Neural progenitor cell (in vitro differentiated cells): ENCODE data around the gene CDC14A. TPM values are rescaled to one million over a fixed set of nuclear protein-coding genes. Genes with fewer than 3 reads are reported as not detected.

ENCODE experiments used
- DNase-seq: peaks from one replicate; pipeline ENCODE4 v3.0.0-alpha.2; 2016; ENCODE audit warnings: low spot score
- H2AFZ ChIP-seq: fragments of 200-600 bp; sonication (generic); replicated peaks from 2 replicates; pipeline ENCODE4 v1.6.1; 2016; ENCODE audit warnings: antibody characterized with exemption
- H3F3A ChIP-seq: fragments of 200-600 bp; sonication (generic); 2 replicates; pipeline ENCODE4 v1.6.1; 2016; ENCODE audit warnings: antibody characterized with exemption, low read depth
- H3K27ac ChIP-seq: fragments of 200-600 bp; sonication (generic); 2 replicates; pipeline ENCODE4 v1.5.1; 2016; ENCODE audit warnings: mild to moderate bottlenecking
- H3K27me3 ChIP-seq: fragments of 200-600 bp; sonication (generic); 2 replicates; pipeline ENCODE4 v1.6.1; 2016; ENCODE audit warnings: mild to moderate bottlenecking, moderate library complexity
- H3K36me3 ChIP-seq: fragments of 200-600 bp; sonication (generic); 2 replicates; pipeline ENCODE4 v1.5.1; 2016
- H3K4me1 ChIP-seq: fragments of 200-600 bp; sonication (generic); 2 replicates; pipeline ENCODE4 v1.6.1; 2016; ENCODE audit warnings: mixed run types
- H3K4me2 ChIP-seq: fragments of 200-600 bp; sonication (generic); 2 replicates; pipeline ENCODE4 v1.6.1; 2016
- H3K4me3 ChIP-seq: fragments of 200-600 bp; sonication (generic); 2 replicates; pipeline ENCODE4 v1.5.1; 2016
- H3K79me2 ChIP-seq: fragments of 200-600 bp; sonication (generic); 2 replicates; pipeline ENCODE4 v1.6.1; 2016; ENCODE audit warnings: low read depth
- H3K9ac ChIP-seq: fragments of 200-600 bp; sonication (generic); 2 replicates; pipeline ENCODE4 v1.6.1; 2016
- H3K9me3 ChIP-seq: fragments of 200-600 bp; sonication (generic); 2 replicates; pipeline ENCODE4 v1.5.1; 2016; ENCODE audit warnings: low read depth
- H4K20me1 ChIP-seq: fragments of 200-600 bp; sonication (generic); 2 replicates; pipeline ENCODE4 v1.6.1; 2016; ENCODE audit warnings: low read depth
- H3K27ac Mint-ChIP-seq: 3 replicates; pipeline ENCODE4 v1.8.0; 2021; ENCODE audit warnings: mixed read lengths
- H3K27me3 Mint-ChIP-seq: 2 replicates; pipeline ENCODE4 v1.8.0; 2022; ENCODE audit warnings: low read depth, mild to moderate bottlenecking, inconsistent platforms, moderate library complexity, mixed read lengths; ENCODE audit not compliant: insufficient read depth
- H3K36me3 Mint-ChIP-seq: 3 replicates; pipeline ENCODE4 v1.8.0; 2021; ENCODE audit warnings: mixed read lengths
- H3K4me1 Mint-ChIP-seq: 3 replicates; pipeline ENCODE4 v1.8.0; 2021; ENCODE audit warnings: mixed read lengths
- H3K4me3 Mint-ChIP-seq: 3 replicates; pipeline ENCODE4 v1.8.0; 2021; ENCODE audit warnings: mild to moderate bottlenecking, moderate library complexity, mixed read lengths
- H3K9me3 Mint-ChIP-seq: 3 replicates; pipeline ENCODE4 v1.8.0; 2020; ENCODE audit warnings: mixed read lengths
- EZH2 ChIP-seq: fragments of 200-600 bp; sonication (generic); IDR thresholded peaks from 2 replicates; pipeline ENCODE4 v1.6.1; 2017; ENCODE audit warnings: antibody characterized with exemption, mild to moderate bottlenecking, moderate library complexity
- EZH2phosphoT487 ChIP-seq: fragments of 200-600 bp; sonication (generic); IDR thresholded peaks from 2 replicates; pipeline ENCODE4 v1.6.1; 2017; ENCODE audit warnings: antibody characterized with exemption
- total RNA-seq: library from RNA; depleted of rRNA; stranded (reverse); fragments of >200 nt; gene quantifications from 2 replicates; pipeline ENCODE4 v1.2.3, GENCODE V29; 2015; ENCODE audit warnings: low replicate concordance
- TF ChIP-seq, protein P1 (sequence below): fragments of 200-600 bp; sonication (generic); IDR thresholded peaks from 2 replicates; pipeline ENCODE4 v1.5.1; 2017; ENCODE audit warnings: antibody characterized with exemption, mild to moderate bottlenecking

Gene CDC14A
- total RNA-seq, 1 donor from 2014 or later: 37.0 TPM

DNA sequence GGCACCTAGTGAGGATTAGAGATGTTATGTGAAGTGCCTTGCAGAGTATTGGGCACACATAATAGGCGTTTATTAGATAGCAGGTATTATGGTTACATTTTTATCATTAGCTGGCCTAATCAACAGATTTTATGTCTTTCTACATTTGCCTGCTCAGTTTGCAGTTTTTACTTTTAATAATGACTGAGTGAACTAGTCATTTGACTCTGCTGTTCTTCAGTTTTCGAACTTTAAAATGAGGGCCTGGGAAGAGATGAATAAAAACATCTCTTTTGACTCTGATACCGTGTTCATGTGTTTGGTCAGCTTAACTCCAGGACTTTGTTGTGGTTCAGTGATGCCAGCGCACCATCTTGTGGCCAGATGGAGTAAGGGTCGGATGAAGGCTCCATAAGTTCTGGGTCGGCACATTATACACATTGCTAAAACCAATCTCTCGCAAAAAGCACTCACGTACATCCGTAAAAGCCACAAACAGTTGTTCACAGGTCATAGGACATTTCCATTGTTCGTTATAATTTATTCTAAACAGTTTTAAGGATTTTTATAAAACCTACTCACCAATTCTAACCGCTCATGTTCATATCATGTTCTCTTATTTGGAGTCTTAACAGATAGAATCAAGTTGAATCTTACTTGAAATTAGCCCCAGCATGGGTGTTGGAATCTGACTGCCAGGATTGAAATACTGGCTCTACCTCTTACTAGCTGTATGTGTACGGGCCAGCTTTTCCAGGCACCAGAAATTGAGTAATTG, 107.2 kb downstream of the CDC14A start:
- no peak overlapping the region for H2AFZ ChIP-seq
- H3K4me1 ChIP-seq: peaks cover 35% of the 10 kb centered on the region
- Mint-ChIP-seq H3K4me1 (peaks cover 40% of the 10 kb centered on the region), H3K27me3 (no peaks in the 10 kb centered on the region), H3K36me3 (peaks cover 3% of the 10 kb centered on the region), H3K9me3 (no peaks in the 10 kb centered on the region), H3K27ac (peak overlapping the region; percentile 76), H3K4me3 (peak overlapping the region; percentile 48)
- H3K36me3 ChIP-seq: no peaks in the 10 kb centered on the region
- peak; percentile 82 for DNase-seq
- no peak for TF ChIP-seq EZH2phosphoT487
- TF ChIP-seq, protein P1, sequence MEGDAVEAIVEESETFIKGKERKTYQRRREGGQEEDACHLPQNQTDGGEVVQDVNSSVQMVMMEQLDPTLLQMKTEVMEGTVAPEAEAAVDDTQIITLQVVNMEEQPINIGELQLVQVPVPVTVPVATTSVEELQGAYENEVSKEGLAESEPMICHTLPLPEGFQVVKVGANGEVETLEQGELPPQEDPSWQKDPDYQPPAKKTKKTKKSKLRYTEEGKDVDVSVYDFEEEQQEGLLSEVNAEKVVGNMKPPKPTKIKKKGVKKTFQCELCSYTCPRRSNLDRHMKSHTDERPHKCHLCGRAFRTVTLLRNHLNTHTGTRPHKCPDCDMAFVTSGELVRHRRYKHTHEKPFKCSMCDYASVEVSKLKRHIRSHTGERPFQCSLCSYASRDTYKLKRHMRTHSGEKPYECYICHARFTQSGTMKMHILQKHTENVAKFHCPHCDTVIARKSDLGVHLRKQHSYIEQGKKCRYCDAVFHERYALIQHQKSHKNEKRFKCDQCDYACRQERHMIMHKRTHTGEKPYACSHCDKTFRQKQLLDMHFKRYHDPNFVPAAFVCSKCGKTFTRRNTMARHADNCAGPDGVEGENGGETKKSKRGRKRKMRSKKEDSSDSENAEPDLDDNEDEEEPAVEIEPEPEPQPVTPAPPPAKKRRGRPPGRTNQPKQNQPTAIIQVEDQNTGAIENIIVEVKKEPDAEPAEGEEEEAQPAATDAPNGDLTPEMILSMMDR: peak; percentile 94
- no peak for TF ChIP-seq EZH2
- peaks cover 8% of the 10 kb centered on the region for H4K20me1 ChIP-seq
- H3K27me3 ChIP-seq: no peaks in the 10 kb centered on the region
- H3K4me3 ChIP-seq: no peak overlapping the region
- peaks cover 6% of the 10 kb centered on the region for H3K79me2 ChIP-seq
- peaks cover 34% of the 10 kb centered on the region for H3F3A ChIP-seq
- peak overlapping the region; percentile 41 for H3K4me2 ChIP-seq
- H3K27ac ChIP-seq: peak overlapping the region; percentile 26
- H3K9ac ChIP-seq: no peak overlapping the region
- H3K9me3 ChIP-seq: no peaks in the 10 kb centered on the region

DNA sequence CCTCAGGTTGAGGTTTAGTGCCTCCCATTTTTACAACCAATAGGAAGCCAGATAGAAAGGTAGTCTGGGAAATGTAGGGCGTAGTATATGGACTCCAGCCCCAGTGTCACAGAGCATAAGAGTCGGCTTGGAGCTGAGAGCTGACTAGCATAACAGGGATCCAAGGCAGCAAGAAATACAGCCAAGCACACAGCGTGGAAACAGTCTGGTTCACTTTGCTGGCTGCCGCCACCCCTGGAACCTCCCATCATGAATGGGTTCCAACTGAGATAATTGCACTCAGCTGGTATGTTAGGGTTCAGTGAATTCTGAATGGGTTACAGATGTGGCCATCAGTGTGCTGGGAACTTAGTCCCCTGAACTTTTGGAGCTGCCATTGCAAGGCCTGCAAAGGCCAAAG, 108.9 kb downstream of the CDC14A start:
- peaks cover 8% of the 10 kb centered on the region for H4K20me1 ChIP-seq
- peaks cover 40% of the 10 kb centered on the region for H3K4me1 Mint-ChIP-seq
- no peak overlapping the region for H3K27ac Mint-ChIP-seq
- H3F3A ChIP-seq: peaks cover 34% of the 10 kb centered on the region
- H3K27me3 ChIP-seq: no peaks in the 10 kb centered on the region
- TF ChIP-seq, protein P1: no peak
- TF ChIP-seq EZH2phosphoT487 (no peak), EZH2 (no peak)
- peaks cover 6% of the 10 kb centered on the region for H3K36me3 Mint-ChIP-seq
- no peak overlapping the region for H3K4me3 Mint-ChIP-seq
- no peak overlapping the region for H3K4me3 ChIP-seq
- H3K79me2 ChIP-seq: peaks cover 6% of the 10 kb centered on the region
- H3K27ac ChIP-seq: peak overlapping the region; percentile 24
- H3K9me3 Mint-ChIP-seq: no peaks in the 10 kb centered on the region
- H3K9me3 ChIP-seq: no peaks in the 10 kb centered on the region
- H3K9ac ChIP-seq: no peak overlapping the region
- peak; percentile 24 for DNase-seq
- H3K36me3 ChIP-seq: no peaks in the 10 kb centered on the region
- no peak overlapping the region for H3K4me2 ChIP-seq
- no peaks in the 10 kb centered on the region for H3K27me3 Mint-ChIP-seq
- H3K4me1 ChIP-seq: peaks cover 35% of the 10 kb centered on the region
- no peak overlapping the region for H2AFZ ChIP-seq

DNA sequence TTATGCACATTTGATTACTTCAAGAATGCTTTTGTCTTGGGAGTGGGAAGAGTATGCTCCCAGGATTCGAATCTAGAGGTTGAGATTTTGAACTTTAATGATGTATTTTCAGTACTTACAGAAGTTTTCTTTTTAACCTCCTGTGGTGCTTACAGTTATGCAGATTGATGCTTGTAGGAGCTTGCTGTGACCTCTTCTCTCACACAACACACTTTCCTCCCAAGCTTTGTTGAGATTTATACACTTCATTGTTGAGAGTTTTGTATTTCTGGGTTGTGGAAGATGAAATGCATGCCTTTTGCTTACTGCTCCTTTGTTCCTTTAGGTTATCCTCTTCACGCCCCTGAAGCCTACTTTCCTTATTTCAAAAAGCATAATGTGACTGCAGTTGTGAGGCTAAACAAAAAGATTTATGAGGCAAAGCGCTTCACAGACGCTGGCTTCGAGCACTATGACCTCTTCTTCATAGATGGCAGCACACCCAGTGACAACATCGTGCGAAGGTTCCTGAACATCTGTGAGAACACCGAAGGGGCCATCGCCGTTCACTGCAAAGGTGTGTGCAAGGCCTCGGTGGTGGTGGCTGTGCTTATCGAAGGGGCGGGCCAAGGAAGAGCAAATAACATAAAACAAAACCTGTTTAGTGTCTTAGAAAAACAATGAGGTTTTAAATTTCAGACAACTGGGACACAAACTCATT, 110.2 kb downstream of the CDC14A start:
- Histone ChIP-seq H3K9ac (no peak overlapping the region), H3K27ac (no peak overlapping the region), H2AFZ (no peak overlapping the region), H3K4me3 (no peak overlapping the region), H3K9me3 (no peaks in the 10 kb centered on the region), H3K4me1 (peaks cover 35% of the 10 kb centered on the region), H3K36me3 (no peaks in the 10 kb centered on the region), H3K27me3 (no peaks in the 10 kb centered on the region), H3K79me2 (peaks cover 6% of the 10 kb centered on the region), H3F3A (peaks cover 34% of the 10 kb centered on the region), H3K4me2 (no peak overlapping the region), H4K20me1 (peaks cover 8% of the 10 kb centered on the region)
- Mint-ChIP-seq H3K27me3 (no peaks in the 10 kb centered on the region), H3K27ac (peak overlapping the region; percentile 68), H3K9me3 (no peaks in the 10 kb centered on the region), H3K4me3 (no peak overlapping the region), H3K4me1 (peaks cover 40% of the 10 kb centered on the region), H3K36me3 (peaks cover 6% of the 10 kb centered on the region)
- no peak for DNase-seq
- TF ChIP-seq EZH2phosphoT487: no peak
- TF ChIP-seq, protein P1: no peak
- no peak for TF ChIP-seq EZH2
